Heart right ventricle (tissue), 16 donors: ENCODE measurements around the gene DAB1. TPM values are rescaled to one million over a fixed set of nuclear protein-coding genes. Genes with fewer than 3 reads are reported as not detected.

ENCODE experiments used
- ATAC-seq, 8 donors: fragments of 200-7000 bp; cut with Tn5 transposase; one replicate each; pipeline ENCODE4 v1.9.1; 2020; ENCODE audit warnings: mild to moderate bottlenecking in 8 of 8, moderate library complexity in 8 of 8, moderate number of reproducible peaks in 1 of 8
- DNase-seq, 2 donors: peaks; one replicate each; pipeline ENCODE4 v3.0.0-alpha.2; 2020
- H3K27ac ChIP-seq, 10 donors: fragments of 200-600 bp; sonication (generic) in 2 of 10; one replicate each; pipeline versions ENCODE4 v1.5.0 to v1.8.0; 2020 to 2022; ENCODE audit warnings: mild to moderate bottlenecking in 3 of 10
- H3K27me3 ChIP-seq, 7 donors: fragments of 200-600 bp; one replicate each; pipeline ENCODE4 v1.8.0; 2021 to 2022; ENCODE audit warnings: mild to moderate bottlenecking in 2 of 7
- H3K36me3 ChIP-seq, 9 donors: fragments of 200-600 bp; sonication (generic) in 1 of 9; one replicate each; pipeline versions ENCODE4 v1.5.0 to v1.8.0; 2020 to 2022; ENCODE audit warnings: mild to moderate bottlenecking in 2 of 9
- H3K4me1 ChIP-seq, 9 donors: fragments of 200-600 bp; sonication (generic) in 1 of 9; one replicate each; pipeline versions ENCODE4 v1.5.0 to v1.8.0; 2020 to 2022; ENCODE audit warnings: mild to moderate bottlenecking in 4 of 9
- H3K4me3 ChIP-seq, 10 donors: fragments of 200-600 bp; sonication (generic) in 2 of 10; one replicate each; pipeline versions ENCODE4 v1.5.0 to v1.8.0; 2020 to 2022; ENCODE audit warnings: mild to moderate bottlenecking in 7 of 10, moderate library complexity in 2 of 10
- H3K9me3 ChIP-seq, 11 donors: fragments of 200-600 bp in 10 of 11; sonication (generic) in 2 of 11; one replicate each; pipeline versions ENCODE4 v1.5.0 to v1.8.0; 2013 to 2022; ENCODE audit warnings: mild to moderate bottlenecking in 2 of 11, control low read depth in 1 of 11, moderate library complexity in 1 of 11
- WGBS, 2 donors: extraction: QIAGEN DNeasy Blood & Tissue Kit; methylation state at CpG; one replicate each; pipeline ENCODE4 v1.1.7; 2013; ENCODE audit warnings: inconsistent platforms in 1 of 2; 5-methylcytosine and 5-hydroxymethylcytosine counted together
- intact Hi-C, 10 donors: fragments of 100-400 bp; cut with DNase I; formaldehyde crosslinking; loops; one replicate each; pipeline versions ENCODE4 v1.11.1 to v1.14.2; 2022
- polyA plus RNA-seq, 2 donors: library from polyadenylated mRNA; stranded (reverse); fragments of 200-250 nt; gene quantifications; one replicate each; pipeline ENCODE4 v1.2.3, GENCODE V29; 2013
- total RNA-seq, 10 donors: library from RNA; stranded (reverse); fragmentation: NEBNext Ultra II Directional in 3 of 10; extraction: Animal tissue kit (Norgen Biotek cat#: 25700) in 3 of 10; gene quantifications; one replicate each; pipeline versions ENCODE4 v1.2.1 to v1.2.4, GENCODE V29; 2021 to 2023
- TF ChIP-seq, protein P1 (sequence below), 9 donors: fragments of 200-600 bp; sonication (generic) in 2 of 9; IDR thresholded peaks; one replicate each; pipeline versions ENCODE4 v1.5.0 to v1.8.0; 2021 to 2022; ENCODE audit warnings: antibody characterized with exemption in 9 of 9, mild to moderate bottlenecking in 5 of 9, moderate library complexity in 1 of 9
- donor health status: Arrhythmogenic right ventricular cardiomyopathy.
- donor health status: ischemic (EF 13 %, LVEDD 7.1; RV severe dilation, severe dysfunction).
- donor health status: healthy with polysubstance abuse.
- donor health status: DM: no; HTN: yes; CAD: no.
- donor health status: DM: no; HTN: no; CAD: no.
- donor health status: ischemic (EF 25% LVEDD 6.9; RV normal size, moderate dysfunction).
- donor health status: ischemic (EF 25% LVEDD 5.7; RV mildly dilated, moderate dysfunction).
- donor health status: healthy.
- donor health status: DM: yes; HTN: yes; CAD: no.
- donor health status: Ischemic cardiomyopathy.
- donor health status: ischemic (EF 35%, LVEDD 5.7; RV mildly dilated, moderate dysfunction).
- donor health status: nonischemic (EF 11% LVEDD 7.7; RV severe dilation, severe dysfunction).
- donor health status: DM: yes; HTN: yes; CAD: no.
- donor health status: PGD.
- donor health status: ischemic (EF 29% LVEDD 5.4; RV normal size, mild dysfunction).
- donor health status: nonischemic (EF 23%, LVEDD 6.1; RV moderate dilation, normal function).

Gene DAB1
- total and polyA plus RNA-seq, 12 donors, result 0.16 to 25.5 (median 8.1) TPM

DNA sequence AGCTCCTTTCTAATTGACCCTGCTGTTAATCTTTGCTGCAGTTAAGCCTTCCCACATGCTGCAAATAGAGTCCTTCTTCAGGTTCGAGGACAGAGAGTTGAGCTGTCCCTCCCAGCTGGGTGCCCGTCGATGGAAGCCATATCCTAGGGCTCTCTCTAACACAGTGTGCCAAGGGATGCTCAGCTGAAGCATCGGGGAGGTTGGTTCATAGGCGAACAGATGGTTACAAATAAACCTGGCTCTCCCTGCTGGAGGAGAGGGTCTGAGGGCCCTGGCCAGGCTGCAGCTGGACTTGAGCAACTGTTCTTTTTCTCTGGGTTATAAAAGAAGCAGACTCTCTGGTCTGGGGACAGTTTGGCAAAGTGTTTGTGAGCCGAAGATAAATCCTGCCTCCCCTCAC is 337.7 kb downstream of the DAB1 start:
- Histone ChIP-seq H3K4me1 (peaks cover 0 to 54% (median 17%) of the 10 kb centered on the region in 9 donors), H3K27ac (no peak overlapping the region), H3K27me3 (no peaks in the 10 kb centered on the region), H3K36me3 (no peaks in the 10 kb centered on the region), H3K9me3 (no peaks in the 10 kb centered on the region), H3K4me3 (no peak overlapping the region)
- ATAC-seq (no peak), DNase-seq (no peak)
- intact Hi-C loops, result loop anchor here in 1 of 10 donors (1.0 kb wide), 1 partner anchor 9 kb away; no protein-coding TSS in a partner anchor
- 59 to 69% methylated on average over 6 of the region's 6 CpGs for WGBS, 2 donors
- TF ChIP-seq, protein P1, sequence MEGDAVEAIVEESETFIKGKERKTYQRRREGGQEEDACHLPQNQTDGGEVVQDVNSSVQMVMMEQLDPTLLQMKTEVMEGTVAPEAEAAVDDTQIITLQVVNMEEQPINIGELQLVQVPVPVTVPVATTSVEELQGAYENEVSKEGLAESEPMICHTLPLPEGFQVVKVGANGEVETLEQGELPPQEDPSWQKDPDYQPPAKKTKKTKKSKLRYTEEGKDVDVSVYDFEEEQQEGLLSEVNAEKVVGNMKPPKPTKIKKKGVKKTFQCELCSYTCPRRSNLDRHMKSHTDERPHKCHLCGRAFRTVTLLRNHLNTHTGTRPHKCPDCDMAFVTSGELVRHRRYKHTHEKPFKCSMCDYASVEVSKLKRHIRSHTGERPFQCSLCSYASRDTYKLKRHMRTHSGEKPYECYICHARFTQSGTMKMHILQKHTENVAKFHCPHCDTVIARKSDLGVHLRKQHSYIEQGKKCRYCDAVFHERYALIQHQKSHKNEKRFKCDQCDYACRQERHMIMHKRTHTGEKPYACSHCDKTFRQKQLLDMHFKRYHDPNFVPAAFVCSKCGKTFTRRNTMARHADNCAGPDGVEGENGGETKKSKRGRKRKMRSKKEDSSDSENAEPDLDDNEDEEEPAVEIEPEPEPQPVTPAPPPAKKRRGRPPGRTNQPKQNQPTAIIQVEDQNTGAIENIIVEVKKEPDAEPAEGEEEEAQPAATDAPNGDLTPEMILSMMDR (IDR thresholded peaks at IDR 0.05), result no peak

DNA sequence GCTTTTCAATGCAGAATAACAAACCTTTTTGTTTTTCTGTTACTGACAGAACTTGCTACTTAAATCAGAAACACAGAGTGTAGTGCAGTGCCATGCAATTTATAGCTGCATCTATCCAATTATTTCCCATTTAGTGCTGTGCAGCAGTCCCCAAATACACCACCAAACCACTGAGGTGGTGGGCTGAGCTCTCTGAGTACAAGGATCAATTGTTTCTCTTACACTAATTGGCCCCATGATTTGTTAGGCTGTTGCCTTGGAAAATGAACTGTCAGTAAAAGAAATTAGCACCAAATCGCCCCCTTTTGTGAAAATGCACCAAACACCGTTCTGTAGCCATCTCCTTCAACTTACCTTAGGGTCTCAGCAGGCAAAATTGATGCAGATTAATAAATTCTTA is 339.2 kb downstream of the DAB1 start:
- no peak for ATAC-seq
- DNase-seq, result no peak
- Histone ChIP-seq H3K4me1 (peaks cover 0 to 40% (median 13%) of the 10 kb centered on the region in 9 donors), H3K9me3 (no peaks in the 10 kb centered on the region), H3K4me3 (no peak overlapping the region), H3K27ac (no peak overlapping the region), H3K36me3 (no peaks in the 10 kb centered on the region), H3K27me3 (no peaks in the 10 kb centered on the region)
- TF ChIP-seq, protein P1 (IDR thresholded peaks at IDR 0.05), result no peak
- WGBS, 2 donors, result 88% methylated on average over 2 of the region's 2 CpGs
- intact Hi-C loops, result no loop called here

DNA sequence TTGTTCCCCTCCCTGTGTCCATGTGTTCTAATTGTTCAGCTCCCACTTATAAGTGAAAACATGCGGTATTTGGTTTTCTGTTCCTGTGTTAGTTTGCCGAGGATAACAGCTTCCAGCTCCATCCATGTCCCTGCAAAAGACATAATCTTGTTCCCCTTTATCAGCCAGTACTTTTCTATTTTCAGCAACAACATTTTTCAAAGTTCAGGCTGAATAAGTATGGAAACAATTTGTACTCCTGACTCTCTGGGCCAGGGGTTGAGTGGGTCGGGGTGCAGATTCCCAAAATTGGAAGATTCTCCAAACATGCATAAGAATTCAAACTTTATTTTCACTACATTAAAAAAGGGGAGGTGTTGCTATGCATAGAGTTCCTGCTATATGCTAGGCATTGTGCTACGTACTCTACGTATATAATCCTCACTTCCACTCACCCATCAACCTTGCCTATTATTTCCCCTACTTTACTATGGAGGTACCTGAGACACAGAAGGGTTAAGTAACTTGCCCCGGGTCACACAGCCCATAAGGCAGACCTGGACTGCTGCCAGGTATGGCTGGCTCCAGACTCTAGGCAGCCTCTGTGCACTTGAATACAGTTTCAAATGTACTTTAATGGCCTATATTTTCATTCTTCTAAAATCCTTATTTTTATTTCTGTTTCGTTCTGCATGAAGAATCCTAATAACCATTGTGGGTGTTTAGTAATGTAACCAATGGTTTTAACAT is 341.0 kb downstream of the DAB1 start:
- TF ChIP-seq, protein P1 (IDR thresholded peaks at IDR 0.05), result no peak
- intact Hi-C loops, result no loop called here
- Histone ChIP-seq H3K4me1 (peaks cover 0 to 30% (median 13%) of the 10 kb centered on the region in 9 donors), H3K36me3 (no peaks in the 10 kb centered on the region), H3K27ac (peak overlapping the region in 8 of 10 donors; percentile 24 to 75 (median 54)), H3K4me3 (no peak overlapping the region), H3K27me3 (no peaks in the 10 kb centered on the region), H3K9me3 (no peaks in the 10 kb centered on the region)
- WGBS, 2 donors, result 49 to 60% methylated on average over 7 of the region's 7 CpGs
- DNase-seq, result peak in 1 of 2 donors; percentile 29
- ATAC-seq, result peak in 7 of 8 donors; percentile 35 to 86 (median 69)

DNA sequence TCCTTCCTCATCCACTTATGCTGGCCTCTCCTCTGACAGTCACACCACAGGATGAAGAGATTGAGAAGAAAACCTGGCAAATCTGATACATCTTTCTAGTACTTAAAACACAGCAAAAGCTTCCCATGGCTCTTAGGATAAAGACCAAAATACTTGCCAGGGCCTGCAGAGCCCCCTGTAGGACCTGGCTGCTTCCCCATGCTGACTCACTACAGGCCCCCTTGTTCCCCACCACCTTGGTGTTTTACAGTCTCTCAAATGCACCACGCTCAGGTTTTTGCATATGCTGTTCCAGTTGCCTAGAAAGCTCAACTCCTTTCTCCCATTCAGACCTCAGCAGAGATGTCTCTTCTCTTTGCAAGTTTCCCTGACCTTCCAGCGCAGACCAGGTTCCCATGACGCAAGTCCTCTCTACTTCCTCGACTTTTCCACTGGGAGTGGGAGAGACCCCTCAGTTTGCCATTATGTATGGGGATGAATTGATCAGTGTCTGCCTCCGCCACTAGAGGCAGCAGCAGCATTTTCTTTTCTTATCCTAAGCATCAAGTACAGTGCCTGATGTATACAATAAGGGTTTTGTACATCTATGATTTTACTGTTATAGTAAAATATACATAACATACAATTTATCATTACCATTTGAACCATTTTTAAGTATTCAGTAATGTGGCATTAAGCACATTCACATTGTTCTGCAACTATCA is 344.3 kb downstream of the DAB1 start:
- Histone ChIP-seq H3K9me3 (no peaks in the 10 kb centered on the region), H3K36me3 (no peaks in the 10 kb centered on the region), H3K4me1 (peaks cover 0 to 30% (median 13%) of the 10 kb centered on the region in 9 donors), H3K27ac (no peak overlapping the region), H3K27me3 (no peaks in the 10 kb centered on the region), H3K4me3 (no peak overlapping the region)
- TF ChIP-seq, protein P1 (IDR thresholded peaks at IDR 0.05), result peak in 4 of 9 donors; percentile 21 to 36 (median 30)
- DNase-seq (no peak), ATAC-seq (no peak)
- intact Hi-C loops, result no loop called here
- 94 to 96% methylated on average over 5 of the region's 5 CpGs for WGBS, 2 donors
